Anterior cingulate cortex (tissue), 58 donors: ENCODE data around the gene RGS17.

Source experiments
- DNase-seq, 58 donors: peaks; one replicate each; lab custom pipeline; 2025; lab: John Stamatoyannopoulos, UW

The RGS17 gene

GRCh38 chr6:153087436-153087835 lies 43.6 kb downstream of the RGS17 start:
- no peak for DNase-seq

- no peak for DNase-seq
These were observed 44.7 kb downstream of the RGS17 start for GRCh38 chr6:153086225-153086990.

GRCh38 chr6:153085239-153085638 lies 45.8 kb downstream of the RGS17 start:
- no peak for DNase-seq

GRCh38 chr6:153084393-153084792 lies 46.7 kb downstream of the RGS17 start:
- DNase-seq = no peak

- DNase-seq = no peak
These were observed 47.2 kb downstream of the RGS17 start for GRCh38 chr6:153083869-153084268.

- no peak for DNase-seq
These were observed 49.2 kb downstream of the RGS17 start for GRCh38 chr6:153081914-153082313.

- DNase-seq = no peak
These were observed 54.7 kb downstream of the RGS17 start for GRCh38 chr6:153076431-153076830.

GRCh38 chr6:153074761-153075160 lies 56.3 kb downstream of the RGS17 start:
- DNase-seq = no peak

GRCh38 chr6:153073841-153074240 lies 57.2 kb downstream of the RGS17 start:
- DNase-seq = no peak

GRCh38 chr6:153070756-153071155 lies 60.3 kb downstream of the RGS17 start:
- no peak for DNase-seq

- DNase-seq = no peak
These were observed 61.2 kb downstream of the RGS17 start for GRCh38 chr6:153069897-153070296.

GRCh38 chr6:153065222-153065621 lies 65.9 kb downstream of the RGS17 start:
- DNase-seq = no peak

- no peak for DNase-seq
These were observed 67.1 kb downstream of the RGS17 start for GRCh38 chr6:153063936-153064335.

GRCh38 chr6:153062516-153062915 lies 68.6 kb downstream of the RGS17 start:
- no peak for DNase-seq

GRCh38 chr6:153059757-153060156 lies 71.3 kb downstream of the RGS17 start:
- no peak for DNase-seq

GRCh38 chr6:153059311-153059710 lies 71.8 kb downstream of the RGS17 start:
- no peak for DNase-seq

- DNase-seq = no peak
These were observed 72.2 kb downstream of the RGS17 start for GRCh38 chr6:153058909-153059308.

- no peak for DNase-seq
These were observed 72.8 kb downstream of the RGS17 start for GRCh38 chr6:153058291-153058690.

- DNase-seq = no peak
These were observed 74.8 kb downstream of the RGS17 start for GRCh38 chr6:153056308-153056707.

- no peak for DNase-seq
These were observed 79.3 kb downstream of the RGS17 start for GRCh38 chr6:153051801-153052200.

- no peak for DNase-seq
These were observed 82.5 kb downstream of the RGS17 start for GRCh38 chr6:153048631-153049030.

- DNase-seq = no peak
These were observed 83.7 kb downstream of the RGS17 start for GRCh38 chr6:153047386-153047785.

GRCh38 chr6:153045271-153045670 lies 85.8 kb downstream of the RGS17 start:
- DNase-seq = no peak
